Endothelial cell of umbilical vein (primary cell): ENCODE data around the gene FOXD2.

Experiments used
- EZH2 ChIP-seq: IDR thresholded peaks from 2 replicates; pipeline ENCODE4 v1.6.1; 2012; ENCODE audit warnings: borderline replicate concordance, low read depth, mild to moderate bottlenecking, moderate library complexity, low read length, inconsistent platforms; ENCODE audit not compliant: severe bottlenecking
- POLR2A ChIP-seq: IDR thresholded peaks from 2 replicates; pipeline ENCODE4 v1.6.1; 2012; ENCODE audit warnings: low read depth, mild to moderate bottlenecking, control low read depth, low read length
- TF ChIP-seq, protein P1 (sequence below), 2 donors: IDR thresholded peaks; 1 replicate in 1 of 2; 2 replicates in 1 of 2; pipeline ENCODE4 v1.5.1; 2011; ENCODE audit warnings: low read length in 2 of 2, mild to moderate bottlenecking in 2 of 2, moderate library complexity in 2 of 2, control low read depth in 1 of 2, inconsistent platforms in 1 of 2, low read depth in 1 of 2; ENCODE audit not compliant: insufficient read depth in 1 of 2; ENCODE audit errors: extremely low read depth in 1 of 2

DNA sequence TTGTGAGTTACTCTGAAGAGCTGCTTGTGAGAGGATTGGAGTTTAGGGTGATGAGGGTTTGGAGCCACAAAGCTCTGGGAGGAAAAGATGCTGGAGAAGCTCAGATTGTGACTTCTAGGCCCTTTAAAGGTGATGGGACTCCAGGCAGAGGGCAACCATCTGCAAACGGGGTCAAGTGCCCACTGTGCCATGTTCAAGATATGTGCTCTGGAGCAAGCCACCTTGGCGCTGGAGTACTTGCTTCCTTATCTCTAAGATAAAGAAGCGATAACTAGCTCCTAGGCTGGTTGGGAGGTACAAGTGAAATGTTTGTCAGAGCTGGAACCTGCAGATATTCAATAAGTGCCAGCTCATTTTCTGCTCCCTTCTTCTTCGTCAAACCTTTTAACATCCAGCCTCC lies 36.1 kb upstream of the FOXD2 start:
- no peak for TF ChIP-seq POLR2A
- TF ChIP-seq, protein P1, sequence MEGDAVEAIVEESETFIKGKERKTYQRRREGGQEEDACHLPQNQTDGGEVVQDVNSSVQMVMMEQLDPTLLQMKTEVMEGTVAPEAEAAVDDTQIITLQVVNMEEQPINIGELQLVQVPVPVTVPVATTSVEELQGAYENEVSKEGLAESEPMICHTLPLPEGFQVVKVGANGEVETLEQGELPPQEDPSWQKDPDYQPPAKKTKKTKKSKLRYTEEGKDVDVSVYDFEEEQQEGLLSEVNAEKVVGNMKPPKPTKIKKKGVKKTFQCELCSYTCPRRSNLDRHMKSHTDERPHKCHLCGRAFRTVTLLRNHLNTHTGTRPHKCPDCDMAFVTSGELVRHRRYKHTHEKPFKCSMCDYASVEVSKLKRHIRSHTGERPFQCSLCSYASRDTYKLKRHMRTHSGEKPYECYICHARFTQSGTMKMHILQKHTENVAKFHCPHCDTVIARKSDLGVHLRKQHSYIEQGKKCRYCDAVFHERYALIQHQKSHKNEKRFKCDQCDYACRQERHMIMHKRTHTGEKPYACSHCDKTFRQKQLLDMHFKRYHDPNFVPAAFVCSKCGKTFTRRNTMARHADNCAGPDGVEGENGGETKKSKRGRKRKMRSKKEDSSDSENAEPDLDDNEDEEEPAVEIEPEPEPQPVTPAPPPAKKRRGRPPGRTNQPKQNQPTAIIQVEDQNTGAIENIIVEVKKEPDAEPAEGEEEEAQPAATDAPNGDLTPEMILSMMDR (IDR thresholded peaks at IDR 0.05; ENCODE audit: extremely low read depth in 1 of 2, insufficient read depth in 1 of 2, low read depth in 1 of 2, low read length in 2 of 2) = no peak
- TF ChIP-seq EZH2 = no peak
